HG03108 (cell line): Measurements from ENCODE around the gene YPEL2.

Experiments
- ATAC-seq: cut with Tn5 transposase; IDR thresholded peaks from one replicate; pipeline ENCODE4 v1.9.1; 2021; ENCODE audit warnings: moderate library complexity; ENCODE audit not compliant: unreplicated experiment

YPEL2 gene

GRCh38 chr17:59330053-59330942, 1.2 kb upstream of the YPEL2 start:
- ATAC-seq: no peak

DNA sequence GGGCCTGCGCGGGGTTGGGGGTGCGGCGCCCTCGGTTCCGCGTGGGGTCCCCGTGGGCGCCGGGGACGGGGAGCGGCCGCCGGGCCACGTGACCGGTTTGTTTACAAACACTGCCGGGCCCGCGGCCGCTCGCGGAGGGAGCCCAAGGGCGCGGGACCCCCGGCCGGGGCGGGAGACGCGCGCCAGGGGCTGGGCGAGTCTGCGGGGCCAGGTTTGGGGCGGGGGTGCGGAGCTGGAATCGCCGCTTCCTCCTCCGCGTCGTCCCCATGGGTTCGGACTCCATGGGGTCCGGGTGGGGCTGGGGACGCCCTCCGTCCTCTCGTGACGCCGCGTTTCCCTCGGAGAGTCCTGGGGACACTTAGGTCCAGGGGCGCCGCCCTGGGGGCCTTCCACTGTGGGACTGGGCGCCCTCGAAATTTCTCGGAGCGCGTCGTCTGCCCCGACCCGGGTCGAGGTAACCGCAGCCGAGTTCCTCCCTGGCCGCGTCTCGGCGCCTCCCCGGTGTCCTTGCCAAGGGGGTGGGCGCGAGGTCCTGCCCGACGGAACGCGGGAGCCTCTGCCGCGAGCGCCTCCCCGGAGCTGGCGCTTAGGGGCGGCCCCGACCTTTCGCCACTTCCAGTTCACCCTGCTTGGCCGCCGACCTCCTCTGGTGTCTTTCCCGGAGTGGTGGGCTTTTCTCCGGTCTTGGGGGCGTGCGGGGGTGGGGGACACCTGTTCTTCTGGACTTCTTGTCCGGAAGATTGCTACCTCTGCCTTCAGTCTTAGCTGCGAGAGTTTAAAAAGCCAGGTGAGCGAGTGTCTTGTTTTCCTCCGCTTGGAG, 684 bp downstream of the YPEL2 start:
- no peak for ATAC-seq

DNA sequence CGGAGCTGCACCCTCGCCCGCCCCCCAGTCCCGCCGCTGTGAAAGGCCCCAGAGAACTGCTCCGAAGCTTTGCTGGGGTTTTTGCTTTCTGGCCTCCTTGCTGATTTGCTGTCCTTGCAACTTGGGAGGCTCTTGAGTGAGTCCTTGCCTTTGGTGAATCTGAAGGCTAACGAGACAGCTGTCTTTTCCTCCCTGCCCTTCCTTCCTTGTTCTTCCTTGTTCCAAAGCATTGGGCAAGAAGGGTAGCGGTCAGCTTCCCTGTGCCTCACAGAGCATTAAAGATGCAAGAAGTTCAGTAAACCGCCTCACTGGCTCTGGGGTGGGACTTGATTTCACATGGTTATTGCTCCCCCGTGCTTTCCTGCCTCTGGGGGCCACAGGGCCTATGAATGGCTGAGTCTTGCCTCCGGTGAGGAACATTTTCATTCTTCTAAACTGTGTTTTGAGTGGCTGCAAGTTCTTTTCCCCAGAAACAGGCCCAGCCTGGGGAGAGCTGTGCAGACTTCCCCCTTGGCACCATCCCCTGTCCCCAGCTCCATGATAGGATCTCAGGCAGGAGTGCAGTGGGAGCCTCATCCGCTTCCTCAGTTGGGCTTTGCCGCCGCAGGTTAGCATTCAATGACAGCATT, 1.4 kb downstream of the YPEL2 start:
- ATAC-seq: no peak

- ATAC-seq: no peak
Measured at GRCh38 chr17:59333836-59334235, 2.4 kb downstream of the YPEL2 start.

DNA sequence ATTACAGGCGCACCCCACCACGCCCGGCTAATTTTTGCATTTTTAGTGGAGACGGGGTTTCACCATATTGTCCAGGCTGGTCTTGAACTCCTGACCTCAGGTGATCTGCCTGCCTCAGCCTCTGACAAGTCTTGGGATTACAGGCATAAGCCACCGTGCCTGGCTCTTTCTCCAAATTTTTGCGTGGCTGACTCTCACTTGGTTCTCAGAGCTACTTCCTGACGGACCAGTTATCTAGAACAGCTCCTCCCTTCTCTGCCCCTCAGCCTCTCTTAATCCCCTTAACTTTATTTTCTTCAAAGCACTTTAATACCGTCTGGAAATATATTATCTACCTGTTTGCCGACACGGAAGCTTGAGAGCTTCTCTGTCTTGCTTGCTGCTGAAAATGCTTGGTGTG, 4.2 kb downstream of the YPEL2 start:
- ATAC-seq: no peak

- ATAC-seq: no peak
Measured at GRCh38 chr17:59337741-59338299, 6.4 kb downstream of the YPEL2 start.

DNA sequence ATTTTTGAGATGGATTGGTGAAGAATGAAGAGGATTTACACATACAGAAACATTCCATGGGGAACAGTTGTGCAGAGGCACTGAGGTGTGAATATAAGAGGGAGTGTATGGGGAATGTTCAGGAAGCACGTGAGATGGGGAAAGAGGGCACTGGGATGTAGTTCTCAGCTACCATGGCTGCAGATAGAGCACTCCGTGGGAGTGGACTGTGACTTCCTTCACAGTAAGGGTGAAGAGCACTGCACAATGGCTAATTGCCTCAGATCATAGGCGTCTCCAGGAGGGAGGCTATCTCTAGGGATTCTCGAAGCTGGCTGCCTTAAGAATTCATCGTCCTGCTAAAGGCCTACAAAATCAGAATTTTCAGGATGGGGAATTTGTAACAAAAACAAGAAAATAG, 7.0 kb downstream of the YPEL2 start:
- ATAC-seq: no peak

- no peak for ATAC-seq
Measured at GRCh38 chr17:59341922-59342321, 10.5 kb downstream of the YPEL2 start.

GRCh38 chr17:59342681-59343131, 11.3 kb downstream of the YPEL2 start:
- no peak for ATAC-seq

- no peak for ATAC-seq
Measured at GRCh38 chr17:59345476-59345875, 14.0 kb downstream of the YPEL2 start.

GRCh38 chr17:59346341-59346740, 14.9 kb downstream of the YPEL2 start:
- ATAC-seq: no peak

- ATAC-seq: no peak
Measured at GRCh38 chr17:59346876-59347407, 15.5 kb downstream of the YPEL2 start.

- ATAC-seq: no peak
Measured at GRCh38 chr17:59347975-59348391, 16.5 kb downstream of the YPEL2 start.

GRCh38 chr17:59349178-59349577, 17.7 kb downstream of the YPEL2 start:
- no peak for ATAC-seq

DNA sequence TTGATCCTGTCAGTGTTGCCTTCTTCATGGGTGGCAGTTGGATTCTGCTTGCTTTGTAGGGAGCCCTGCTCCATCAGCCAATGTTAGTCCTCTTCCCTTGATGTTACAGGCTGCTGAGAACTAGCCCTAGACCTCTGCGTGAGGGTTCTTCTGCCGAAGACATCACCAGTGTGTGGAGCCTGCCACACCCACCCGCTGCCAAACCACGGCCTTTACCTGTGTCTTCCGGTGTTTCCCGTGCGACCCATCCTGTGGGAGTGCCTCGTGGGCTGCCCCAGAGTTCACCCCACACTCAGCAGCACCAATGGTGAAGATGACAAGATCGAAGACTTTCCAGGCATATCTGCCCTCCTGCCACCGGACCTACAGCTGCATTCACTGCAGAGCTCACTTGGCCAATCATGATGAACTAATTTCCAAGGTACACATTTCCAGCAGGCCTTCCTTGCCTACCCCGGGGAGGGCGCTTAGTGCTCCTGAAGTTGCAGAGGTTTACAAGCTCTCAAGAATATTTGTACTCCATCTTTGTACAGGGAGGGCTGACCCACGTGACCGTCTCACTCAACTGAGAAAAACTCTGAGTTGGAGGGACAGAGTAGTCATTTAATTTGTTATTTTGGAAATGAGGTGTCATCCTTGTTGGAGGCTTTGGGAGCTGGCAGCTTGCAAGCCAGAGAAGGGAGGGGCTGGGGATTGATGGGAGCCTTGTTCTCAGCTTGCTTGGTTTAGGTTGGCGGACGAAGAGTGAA, 21.8 kb downstream of the YPEL2 start:
- no peak for ATAC-seq

- ATAC-seq: no peak
Measured at GRCh38 chr17:59353936-59354755, 22.7 kb downstream of the YPEL2 start.

GRCh38 chr17:59355030-59355701, 23.7 kb downstream of the YPEL2 start:
- no peak for ATAC-seq

GRCh38 chr17:59355702-59356325, 24.4 kb downstream of the YPEL2 start:
- ATAC-seq: no peak
